Measurements from ENCODE around the gene PTPRT.

DNA sequence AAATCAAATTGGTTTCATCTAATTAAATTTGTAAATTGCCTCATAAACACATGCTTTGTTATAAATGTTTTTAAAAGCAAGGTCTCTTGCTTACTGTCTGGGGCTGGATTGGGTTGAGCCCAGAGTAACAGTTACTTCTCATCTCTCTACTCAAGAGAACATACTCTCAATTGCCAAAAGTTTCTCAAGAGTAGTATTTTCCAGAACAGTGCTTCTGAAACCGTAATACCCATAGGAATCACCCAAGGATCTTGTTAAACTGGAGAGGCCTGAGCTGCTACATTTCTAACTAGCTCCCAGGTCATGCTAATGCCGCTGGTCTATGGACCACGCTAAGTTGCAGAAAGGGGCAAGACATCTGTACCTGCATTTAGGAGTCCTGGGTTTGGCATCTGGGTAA, 744.9 kb downstream of the PTPRT start:
- TF ChIP-seq, protein P1, sequence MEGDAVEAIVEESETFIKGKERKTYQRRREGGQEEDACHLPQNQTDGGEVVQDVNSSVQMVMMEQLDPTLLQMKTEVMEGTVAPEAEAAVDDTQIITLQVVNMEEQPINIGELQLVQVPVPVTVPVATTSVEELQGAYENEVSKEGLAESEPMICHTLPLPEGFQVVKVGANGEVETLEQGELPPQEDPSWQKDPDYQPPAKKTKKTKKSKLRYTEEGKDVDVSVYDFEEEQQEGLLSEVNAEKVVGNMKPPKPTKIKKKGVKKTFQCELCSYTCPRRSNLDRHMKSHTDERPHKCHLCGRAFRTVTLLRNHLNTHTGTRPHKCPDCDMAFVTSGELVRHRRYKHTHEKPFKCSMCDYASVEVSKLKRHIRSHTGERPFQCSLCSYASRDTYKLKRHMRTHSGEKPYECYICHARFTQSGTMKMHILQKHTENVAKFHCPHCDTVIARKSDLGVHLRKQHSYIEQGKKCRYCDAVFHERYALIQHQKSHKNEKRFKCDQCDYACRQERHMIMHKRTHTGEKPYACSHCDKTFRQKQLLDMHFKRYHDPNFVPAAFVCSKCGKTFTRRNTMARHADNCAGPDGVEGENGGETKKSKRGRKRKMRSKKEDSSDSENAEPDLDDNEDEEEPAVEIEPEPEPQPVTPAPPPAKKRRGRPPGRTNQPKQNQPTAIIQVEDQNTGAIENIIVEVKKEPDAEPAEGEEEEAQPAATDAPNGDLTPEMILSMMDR (conservative IDR thresholded peaks at IDR 0.05; ENCODE audit: low read depth, low read length), result no peak
- TF ChIP-seq EZH2phosphoT487 (IDR thresholded peaks at IDR 0.05; ENCODE audit: borderline replicate concordance, low read length) (no peak), EZH2 (IDR thresholded peaks at IDR 0.05; ENCODE audit: low read length, unreplicated experiment) (no peak)

All from PC-3 (cell line).